GM18499 (cell line): ENCODE data around the gene IFT88.

Source experiments
- ATAC-seq: cut with Tn5 transposase; IDR thresholded peaks from one replicate; pipeline ENCODE4 v1.9.1; 2021; ENCODE audit warnings: moderate number of reproducible peaks; ENCODE audit not compliant: insufficient read depth, unreplicated experiment

IFT88 gene

GRCh38 chr13:20565115-20565736 lies 1.7 kb upstream of the IFT88 start:
- no peak for ATAC-seq

DNA sequence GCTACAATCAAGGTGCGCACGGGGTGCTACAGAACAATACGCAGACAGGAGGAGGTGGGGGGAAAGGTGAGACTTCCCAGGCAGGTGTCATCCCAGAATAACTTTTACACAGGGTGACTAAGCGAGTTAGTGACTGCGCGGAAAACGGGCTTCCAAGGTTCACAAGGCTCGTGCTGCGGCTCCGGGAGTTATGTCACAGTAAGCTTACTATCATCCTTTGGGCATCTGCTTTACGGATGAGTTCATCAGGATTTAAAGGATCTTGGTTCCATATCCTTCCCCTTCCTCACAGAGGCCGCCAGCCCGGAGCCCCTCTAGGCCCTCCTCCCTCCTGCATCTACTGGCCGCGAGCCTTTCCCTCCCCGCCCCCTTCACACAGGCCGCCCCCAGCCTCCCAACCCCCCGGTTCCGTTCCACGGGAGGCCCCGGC lies 474 bp upstream of the IFT88 start:
- ATAC-seq = no peak

- no peak for ATAC-seq
Measured at GRCh38 chr13:20567881-20568528, 1.0 kb downstream of the IFT88 start.

- ATAC-seq = no peak
Measured at GRCh38 chr13:20570517-20570916, 3.6 kb downstream of the IFT88 start.

- ATAC-seq = no peak
Measured at GRCh38 chr13:20571676-20572075, 4.7 kb downstream of the IFT88 start.

DNA sequence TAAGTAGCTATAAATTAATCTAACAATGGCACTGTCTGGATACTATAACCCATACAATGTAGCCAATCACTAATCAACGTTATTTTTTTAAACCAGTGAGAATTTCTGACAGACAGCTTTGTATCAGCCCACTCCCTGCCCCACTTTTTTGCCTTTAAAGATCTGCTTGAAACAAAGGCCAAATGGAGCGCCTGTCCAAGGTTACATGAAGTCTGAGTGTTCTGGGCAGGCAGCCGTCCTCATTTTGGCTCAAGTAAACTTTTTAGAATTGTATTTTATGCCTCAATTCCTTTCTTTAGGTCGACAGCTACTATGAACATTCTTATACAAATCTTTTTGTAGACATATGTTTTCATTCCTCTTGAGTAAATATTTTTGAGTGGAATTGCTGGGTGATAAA lies 6.2 kb downstream of the IFT88 start:
- ATAC-seq = no peak

GRCh38 chr13:20573636-20574035 lies 6.7 kb downstream of the IFT88 start:
- no peak for ATAC-seq

- ATAC-seq = no peak
Measured at GRCh38 chr13:20579191-20579590, 12.2 kb downstream of the IFT88 start.

GRCh38 chr13:20580257-20580656 lies 13.3 kb downstream of the IFT88 start:
- ATAC-seq = no peak

GRCh38 chr13:20582026-20582425 lies 15.1 kb downstream of the IFT88 start:
- no peak for ATAC-seq

DNA sequence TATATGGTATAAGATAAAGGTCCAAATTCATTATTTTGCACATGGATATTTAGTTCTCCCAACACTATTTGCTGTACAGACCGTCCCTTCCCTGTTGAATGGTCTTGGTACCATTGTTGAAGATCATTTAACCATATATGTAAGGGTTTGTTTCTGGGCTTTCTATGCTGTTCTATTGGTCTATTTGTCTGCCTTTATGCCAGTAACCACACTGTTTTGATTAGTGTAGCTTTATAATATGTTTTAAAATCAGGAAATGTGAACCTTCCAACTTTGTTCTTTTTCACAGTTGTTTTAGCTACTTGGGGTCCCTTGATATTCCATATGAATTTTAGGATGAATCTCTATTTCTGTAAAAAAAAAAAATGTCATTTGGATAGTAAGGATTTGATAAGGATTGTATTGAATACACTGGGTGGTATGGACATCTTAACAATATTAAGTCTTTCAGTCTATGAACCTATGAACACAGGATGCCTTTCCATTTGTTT lies 16.9 kb downstream of the IFT88 start:
- ATAC-seq = no peak

GRCh38 chr13:20585371-20585770 lies 18.4 kb downstream of the IFT88 start:
- ATAC-seq = no peak

DNA sequence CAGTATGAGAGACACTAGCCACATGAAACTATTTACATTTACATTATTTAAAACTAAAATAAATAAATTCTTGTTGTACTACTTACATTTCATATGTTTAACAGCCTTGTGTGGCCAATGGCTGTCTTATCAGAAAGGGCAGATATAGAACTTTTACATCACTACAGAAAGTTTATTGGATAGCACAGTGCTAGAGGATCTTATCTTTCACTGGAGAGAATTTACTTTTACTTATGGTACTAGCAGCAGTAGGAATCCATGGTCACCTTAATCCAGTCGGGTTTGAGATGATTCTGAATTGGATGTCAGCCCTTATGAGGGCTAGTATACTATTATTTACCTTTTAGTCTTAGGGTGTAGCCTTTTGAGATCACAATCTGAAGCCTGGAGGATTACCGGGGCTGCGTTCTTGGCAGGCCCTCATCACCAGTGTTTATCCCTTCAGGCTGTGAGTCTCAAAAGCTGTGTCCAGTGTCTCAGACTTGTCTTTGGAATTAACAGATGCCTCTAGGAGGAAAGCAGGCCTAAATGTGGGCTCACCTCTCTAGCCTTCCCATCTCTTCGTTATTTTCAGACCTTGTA lies 21.7 kb downstream of the IFT88 start:
- ATAC-seq = no peak

DNA sequence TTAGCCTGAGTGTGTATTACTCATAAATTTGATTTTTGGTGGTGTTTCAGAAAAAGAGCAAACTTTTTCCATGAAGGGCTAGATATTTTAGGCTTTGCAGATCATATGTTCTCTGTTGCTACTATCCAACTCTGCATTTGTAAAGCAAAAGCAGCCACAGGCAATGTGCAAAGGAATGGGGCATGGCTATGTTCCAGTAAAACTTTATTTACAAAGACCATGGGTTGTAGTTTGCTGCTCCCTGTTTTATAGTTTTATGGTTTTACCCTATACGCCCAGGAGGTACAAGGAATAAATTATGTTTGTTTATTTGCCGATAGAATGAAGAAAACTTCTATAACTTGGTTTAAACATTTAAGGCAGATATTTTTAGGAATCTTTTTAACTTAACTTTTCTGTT lies 23.6 kb downstream of the IFT88 start:
- no peak for ATAC-seq

DNA sequence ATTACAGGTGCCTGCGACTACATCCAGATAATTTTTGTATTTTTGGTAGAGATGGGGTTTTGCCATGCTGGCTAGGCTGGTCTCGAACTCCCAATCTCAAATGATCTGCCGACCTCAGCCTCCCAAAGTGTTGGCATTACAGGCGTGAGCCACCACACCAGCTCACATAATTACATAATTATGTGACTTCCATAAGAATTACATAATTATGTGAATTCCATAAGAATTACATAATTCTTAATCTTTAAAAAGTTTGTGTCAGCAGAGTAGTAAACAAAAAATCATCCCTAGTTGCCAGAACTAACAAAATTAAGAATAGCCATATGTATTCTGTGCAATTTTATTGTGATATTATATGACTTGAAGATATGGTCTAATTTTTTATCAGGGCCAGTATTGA lies 25.6 kb downstream of the IFT88 start:
- no peak for ATAC-seq

- no peak for ATAC-seq
Measured at GRCh38 chr13:20594280-20594679, 27.3 kb downstream of the IFT88 start.

GRCh38 chr13:20607015-20607414 lies 40.1 kb downstream of the IFT88 start:
- no peak for ATAC-seq

- ATAC-seq = no peak
Measured at GRCh38 chr13:20608438-20609020, 41.6 kb downstream of the IFT88 start.

- ATAC-seq = no peak
Measured at GRCh38 chr13:20609145-20609544, 42.2 kb downstream of the IFT88 start.

DNA sequence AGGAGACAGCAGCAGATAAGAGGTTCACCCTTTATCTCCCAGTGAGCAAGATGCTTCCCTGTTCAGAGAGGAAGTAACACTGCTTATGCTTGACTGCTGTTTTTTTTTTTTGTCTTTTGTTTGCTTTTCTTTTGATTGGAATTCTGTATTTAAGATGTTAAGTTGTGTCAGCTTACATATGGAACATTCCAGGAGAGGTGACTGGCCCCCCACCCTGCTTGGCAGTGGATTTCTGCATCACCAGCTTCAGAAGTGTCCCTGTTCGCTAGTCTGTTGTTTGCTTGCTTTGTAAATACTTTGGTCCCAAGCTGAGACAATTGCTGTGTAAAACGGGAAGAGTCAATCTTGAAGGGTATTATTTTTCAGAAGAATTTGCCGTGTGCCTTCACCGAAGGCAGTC lies 43.0 kb downstream of the IFT88 start:
- no peak for ATAC-seq

- no peak for ATAC-seq
Measured at GRCh38 chr13:20616059-20616797, 49.3 kb downstream of the IFT88 start.
